HEK293 (cell line): ENCODE measurements around the gene CRYZL1.

Experiments used
- CTCF ChIA-PET: fragments of 350-600 bp; formaldehyde crosslinking; extraction: SDS; loops from one replicate; lab custom pipeline; 2021; ENCODE audit warnings: antibody characterized with exemption; lab: Yijun Ruan, JAX
- POLR2A ChIA-PET: fragments of 300-600 bp; formaldehyde crosslinking; extraction: SDS; loops from one replicate; lab custom pipeline; 2020; ENCODE audit warnings: antibody characterized with exemption, inconsistent platforms; lab: Yijun Ruan, JAX
- H3K27ac ChIP-seq: fragments of 200-500 bp; sonication (Bioruptor generic); 2 replicates; pipeline ENCODE4 v1.5.1; 2014; ENCODE audit warnings: low read depth, low read length, control low read depth, inconsistent platforms; ENCODE audit errors: extremely low read depth
- H3K36me3 ChIP-seq, 2 experiments: fragments of 200-500 bp in 1 of 2; sonication (Bioruptor generic) in 1 of 2; 1 replicate in 1 of 2; 2 replicates in 1 of 2; pipeline ENCODE4 v1.5.1; 2014 to 2017; ENCODE audit warnings: inconsistent platforms in 2 of 2, low read length in 2 of 2; ENCODE audit not compliant: control insufficient read depth in 2 of 2, insufficient read depth in 1 of 2
- H3K4me1 ChIP-seq: fragments of 200-500 bp; sonication (Bioruptor generic); 2 replicates; pipeline ENCODE4 v1.5.1; 2014; ENCODE audit warnings: mild to moderate bottlenecking, low read length, inconsistent platforms; ENCODE audit not compliant: control insufficient read depth, insufficient read depth
- H3K4me3 ChIP-seq: 2 replicates; pipeline ENCODE4 v1.5.1; 2011; ENCODE audit warnings: low read depth, mild to moderate bottlenecking, control low read depth, low read length, moderate library complexity
- H3K9me3 ChIP-seq: fragments of 200-500 bp; sonication (Bioruptor generic); 2 replicates; pipeline ENCODE4 v1.5.1; 2014; ENCODE audit warnings: low read depth, low read length, inconsistent platforms; ENCODE audit not compliant: control insufficient read depth, insufficient read depth
- HOXD13 ChIP-seq: sonication (generic); formaldehyde crosslinking; IDR thresholded peaks from 2 replicates; pipeline ENCODE4 v1.8.0; 2022; ENCODE audit warnings: missing genetic modification reagents, borderline replicate concordance
- KLF8 ChIP-seq: fragments of 450-650 bp; formaldehyde crosslinking; IDR thresholded peaks from 2 replicates; pipeline ENCODE4 v1.5.1; 2016; ENCODE audit warnings: missing biosample characterization, missing genetic modification characterization
- PRDM1 ChIP-seq: fragments of 450-650 bp; formaldehyde crosslinking; IDR thresholded peaks from 2 replicates; pipeline ENCODE4; 2016; ENCODE audit warnings: missing biosample characterization, missing genetic modification characterization
- SCRT2 ChIP-seq: fragments of 450-650 bp; formaldehyde crosslinking; IDR thresholded peaks from 2 replicates; pipeline ENCODE4 v1.5.1; 2016; ENCODE audit warnings: missing biosample characterization, missing genetic modification characterization
- SP7 ChIP-seq: fragments of 450-650 bp; formaldehyde crosslinking; IDR thresholded peaks from 2 replicates; pipeline ENCODE4 v1.5.1; 2016; ENCODE audit warnings: missing biosample characterization, missing genetic modification characterization
- TRIM28 ChIP-seq: IDR thresholded peaks from 2 replicates; pipeline ENCODE4 v1.6.1; 2011; ENCODE audit warnings: low read length, control low read depth, borderline replicate concordance
- ZBTB20 ChIP-seq: fragments of 450-650 bp; formaldehyde crosslinking; IDR thresholded peaks from 2 replicates; pipeline ENCODE4 v1.5.1; 2016; ENCODE audit warnings: missing biosample characterization, missing genetic modification characterization
- ZBTB21 ChIP-seq: fragments of 450-650 bp; formaldehyde crosslinking; IDR thresholded peaks from 2 replicates; pipeline ENCODE4 v1.5.1; 2017; ENCODE audit warnings: missing biosample characterization, missing genetic modification characterization
- ZBTB8A ChIP-seq: fragments of 450-650 bp; formaldehyde crosslinking; IDR thresholded peaks from 2 replicates; pipeline ENCODE4 v1.5.1; 2016; ENCODE audit warnings: missing biosample characterization, missing genetic modification characterization
- ZFP69B ChIP-seq: fragments of 450-650 bp; formaldehyde crosslinking; IDR thresholded peaks from 2 replicates; pipeline ENCODE4 v1.5.1; 2016; ENCODE audit warnings: missing biosample characterization, missing genetic modification characterization
- ZNF121 ChIP-seq: fragments of 450-650 bp; formaldehyde crosslinking; IDR thresholded peaks from 2 replicates; pipeline ENCODE4 v1.5.1; 2016; ENCODE audit warnings: missing biosample characterization, missing genetic modification characterization
- ZNF155 ChIP-seq: fragments of 450-650 bp; formaldehyde crosslinking; IDR thresholded peaks from 2 replicates; pipeline ENCODE4 v1.5.1; 2016; ENCODE audit warnings: missing biosample characterization, missing genetic modification characterization
- ZNF239 ChIP-seq: fragments of 450-650 bp; formaldehyde crosslinking; IDR thresholded peaks from 2 replicates; pipeline ENCODE4 v1.5.1; 2016; ENCODE audit warnings: missing biosample characterization, missing genetic modification characterization
- ZNF24 ChIP-seq: fragments of 450-650 bp; formaldehyde crosslinking; IDR thresholded peaks from 2 replicates; pipeline ENCODE4 v1.5.1; 2016; ENCODE audit warnings: missing biosample characterization, missing genetic modification characterization
- ZNF366 ChIP-seq: fragments of 450-650 bp; formaldehyde crosslinking; conservative IDR thresholded peaks from 2 replicates; pipeline ENCODE4 v1.5.1; 2016; ENCODE audit warnings: missing biosample characterization, missing genetic modification characterization
- ZNF37A ChIP-seq: fragments of 450-650 bp; IDR thresholded peaks from 2 replicates; pipeline ENCODE4 v1.5.1; 2018; ENCODE audit warnings: missing biosample characterization, missing genetic modification characterization
- ZNF394 ChIP-seq: fragments of 450-650 bp; formaldehyde crosslinking; IDR thresholded peaks from 2 replicates; pipeline ENCODE4 v1.5.1; 2016; ENCODE audit warnings: missing biosample characterization, missing genetic modification characterization, mild to moderate bottlenecking, moderate library complexity, borderline replicate concordance
- ZNF416 ChIP-seq: fragments of 450-650 bp; formaldehyde crosslinking; IDR thresholded peaks from 2 replicates; pipeline ENCODE4 v1.5.1; 2016; ENCODE audit warnings: missing biosample characterization, missing genetic modification characterization
- ZNF521 ChIP-seq: fragments of 450-650 bp; formaldehyde crosslinking; IDR thresholded peaks from 2 replicates; pipeline ENCODE4 v1.5.1; 2017; ENCODE audit warnings: missing biosample characterization, mild to moderate bottlenecking, missing genetic modification characterization
- ZNF555 ChIP-seq: fragments of 450-650 bp; formaldehyde crosslinking; conservative IDR thresholded peaks from 2 replicates; pipeline ENCODE4 v1.5.1; 2017; ENCODE audit warnings: missing biosample characterization, mild to moderate bottlenecking, missing genetic modification characterization, inconsistent platforms
- ZNF571 ChIP-seq: fragments of 450-650 bp; formaldehyde crosslinking; IDR thresholded peaks from 2 replicates; pipeline ENCODE4 v1.5.0; 2017; ENCODE audit warnings: missing biosample characterization, missing genetic modification characterization
- ZNF76 ChIP-seq: fragments of 450-650 bp; formaldehyde crosslinking; IDR thresholded peaks from 2 replicates; pipeline ENCODE4; 2016; ENCODE audit warnings: low read depth, missing biosample characterization, missing genetic modification characterization, borderline replicate concordance
- ZNF792 ChIP-seq: fragments of 450-650 bp; formaldehyde crosslinking; IDR thresholded peaks from 2 replicates; pipeline ENCODE4 v1.5.1; 2016; ENCODE audit warnings: missing biosample characterization, missing genetic modification characterization
- ZNF843 ChIP-seq: fragments of 450-650 bp; formaldehyde crosslinking; IDR thresholded peaks from 2 replicates; pipeline ENCODE4 v1.5.1; 2016; ENCODE audit warnings: missing biosample characterization, missing genetic modification characterization
- ZSCAN23 ChIP-seq: fragments of 450-650 bp; formaldehyde crosslinking; IDR thresholded peaks from 2 replicates; pipeline ENCODE4 v1.5.1; 2016; ENCODE audit warnings: missing biosample characterization, missing genetic modification characterization
- ZSCAN30 ChIP-seq: fragments of 450-650 bp; IDR thresholded peaks from 2 replicates; pipeline ENCODE4 v1.5.1; 2018; ENCODE audit warnings: missing biosample characterization, mild to moderate bottlenecking, missing genetic modification characterization, moderate library complexity
- TF ChIP-seq, protein P1 (sequence below): fragments of 450-650 bp; formaldehyde crosslinking; IDR thresholded peaks from 2 replicates; pipeline ENCODE4 v1.5.1; 2016; ENCODE audit warnings: missing biosample characterization, missing genetic modification characterization
- TF ChIP-seq, protein P2 (sequence below): fragments of 450-650 bp; formaldehyde crosslinking; IDR thresholded peaks from 2 replicates; pipeline ENCODE4 v1.5.1; 2017; ENCODE audit warnings: missing biosample characterization, missing genetic modification characterization
- TF ChIP-seq, protein P3 (sequence below): fragments of 450-650 bp; formaldehyde crosslinking; IDR thresholded peaks from 2 replicates; pipeline ENCODE4 v1.5.0; 2017; ENCODE audit warnings: missing biosample characterization, missing genetic modification characterization, borderline replicate concordance
- TF ChIP-seq, protein P4 (sequence below): fragments of 450-650 bp; formaldehyde crosslinking; IDR thresholded peaks from 2 replicates; pipeline ENCODE4 v1.5.1; 2017; ENCODE audit warnings: missing biosample characterization, missing genetic modification characterization
- TF ChIP-seq, protein P5 (sequence below): fragments of 450-650 bp; formaldehyde crosslinking; IDR thresholded peaks from 2 replicates; pipeline ENCODE4 v1.5.1; 2016; ENCODE audit warnings: missing biosample characterization, missing genetic modification characterization

CRYZL1 gene

DNA sequence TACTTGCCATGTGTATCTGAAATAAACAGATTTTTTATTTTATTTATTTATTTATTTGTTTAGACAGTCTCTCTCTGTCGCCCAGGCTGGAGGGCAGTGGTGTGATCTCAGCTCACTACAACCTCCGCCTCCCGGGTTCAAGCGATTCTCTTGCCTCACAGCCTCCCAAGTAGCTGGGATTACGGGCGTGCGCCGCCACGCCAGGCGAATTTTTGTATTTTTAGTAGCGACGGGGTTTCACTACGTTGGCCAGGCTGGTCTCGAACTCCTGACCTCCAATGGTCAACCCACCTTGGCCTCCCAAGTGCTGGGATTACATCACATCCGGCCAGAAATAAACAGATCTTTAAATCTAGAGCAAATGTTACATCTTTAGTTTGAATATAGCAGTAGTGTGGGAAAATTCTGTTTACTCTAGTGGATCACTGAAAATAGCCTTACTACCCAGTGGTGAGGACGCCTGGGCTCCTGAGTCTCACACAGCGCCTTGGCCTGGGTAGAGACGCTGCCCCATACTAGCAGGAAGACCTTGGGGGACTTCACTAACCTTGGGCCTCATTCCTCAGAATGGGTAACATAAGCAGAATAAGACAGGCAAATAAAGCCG is 100.3 kb downstream of the CRYZL1 start:
- H3K4me1 ChIP-seq, result peaks cover 12% of the 10 kb centered on the region
- H3K4me3 ChIP-seq, result peak overlapping the region; percentile 84
- ChIA-PET CTCF (interaction anchor here (0.7 kb wide), 1 partner anchor 581 kb away, joined by 5 read pairs; no protein-coding TSS in a partner anchor), POLR2A (interaction anchor here (1.5 kb wide), 1 partner anchor 61 kb away, joined by 8 read pairs; the partner anchor contains the start of gene TMEM50B)
- peaks cover 27 to 40% of the 10 kb centered on the region in 2 experiments for H3K36me3 ChIP-seq
- peak overlapping the region; percentile 93 for H3K27ac ChIP-seq
- H3K9me3 ChIP-seq, result no peaks in the 10 kb centered on the region
- TF ChIP-seq, protein P1, sequence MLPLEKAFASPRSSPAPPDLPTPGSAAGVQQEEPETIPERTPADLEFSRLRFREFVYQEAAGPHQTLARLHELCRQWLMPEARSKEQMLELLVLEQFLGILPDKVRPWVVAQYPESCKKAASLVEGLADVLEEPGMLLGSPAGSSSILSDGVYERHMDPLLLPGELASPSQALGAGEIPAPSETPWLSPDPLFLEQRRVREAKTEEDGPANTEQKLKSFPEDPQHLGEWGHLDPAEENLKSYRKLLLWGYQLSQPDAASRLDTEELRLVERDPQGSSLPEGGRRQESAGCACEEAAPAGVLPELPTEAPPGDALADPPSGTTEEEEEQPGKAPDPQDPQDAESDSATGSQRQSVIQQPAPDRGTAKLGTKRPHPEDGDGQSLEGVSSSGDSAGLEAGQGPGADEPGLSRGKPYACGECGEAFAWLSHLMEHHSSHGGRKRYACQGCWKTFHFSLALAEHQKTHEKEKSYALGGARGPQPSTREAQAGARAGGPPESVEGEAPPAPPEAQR (tag by site-specific recombination), result no peak
- TF ChIP-seq, protein P2, sequence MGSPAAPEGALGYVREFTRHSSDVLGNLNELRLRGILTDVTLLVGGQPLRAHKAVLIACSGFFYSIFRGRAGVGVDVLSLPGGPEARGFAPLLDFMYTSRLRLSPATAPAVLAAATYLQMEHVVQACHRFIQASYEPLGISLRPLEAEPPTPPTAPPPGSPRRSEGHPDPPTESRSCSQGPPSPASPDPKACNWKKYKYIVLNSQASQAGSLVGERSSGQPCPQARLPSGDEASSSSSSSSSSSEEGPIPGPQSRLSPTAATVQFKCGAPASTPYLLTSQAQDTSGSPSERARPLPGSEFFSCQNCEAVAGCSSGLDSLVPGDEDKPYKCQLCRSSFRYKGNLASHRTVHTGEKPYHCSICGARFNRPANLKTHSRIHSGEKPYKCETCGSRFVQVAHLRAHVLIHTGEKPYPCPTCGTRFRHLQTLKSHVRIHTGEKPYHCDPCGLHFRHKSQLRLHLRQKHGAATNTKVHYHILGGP (tag by site-specific recombination), result no peak
- TF ChIP-seq ZNF571 (tag by site-specific recombination) (no peak), KLF8 (tag by site-specific recombination) (no peak), ZNF366 (no peak), ZNF394 (tag by site-specific recombination) (no peak), ZSCAN23 (tag by site-specific recombination) (peak; percentile 70; the same call in 1 of the 2 replicates), ZNF76 (tag by site-specific recombination) (0 out of 2 replicates have a peak, but pooled peaks have one; percentile 28), PRDM1 (tag by site-specific recombination) (no peak), ZNF555 (tag by site-specific recombination) (no peak), ZSCAN30 (no peak), ZNF416 (tag by site-specific recombination) (no peak), ZBTB20 (tag by site-specific recombination) (no peak), SP7 (tag by site-specific recombination) (peak; percentile 46; the same call in 1 of the 2 replicates), ZNF121 (tag by site-specific recombination) (peak; percentile 92), ZNF24 (tag by site-specific recombination) (0 out of 2 replicates have a peak, but pooled peaks have one; percentile 36), ZNF843 (no peak), ZFP69B (tag by site-specific recombination) (no peak), ZNF521 (tag by site-specific recombination) (no peak), ZNF155 (tag by site-specific recombination) (no peak), ZBTB8A (tag by site-specific recombination) (no peak), ZNF792 (no peak), HOXD13 (no peak), ZNF37A (tag by site-specific recombination) (no peak), ZBTB21 (peak; percentile 64), TRIM28 (no peak), SCRT2 (tag by site-specific recombination) (no peak), ZNF239 (tag by site-specific recombination) (no peak)
- TF ChIP-seq, protein P3, sequence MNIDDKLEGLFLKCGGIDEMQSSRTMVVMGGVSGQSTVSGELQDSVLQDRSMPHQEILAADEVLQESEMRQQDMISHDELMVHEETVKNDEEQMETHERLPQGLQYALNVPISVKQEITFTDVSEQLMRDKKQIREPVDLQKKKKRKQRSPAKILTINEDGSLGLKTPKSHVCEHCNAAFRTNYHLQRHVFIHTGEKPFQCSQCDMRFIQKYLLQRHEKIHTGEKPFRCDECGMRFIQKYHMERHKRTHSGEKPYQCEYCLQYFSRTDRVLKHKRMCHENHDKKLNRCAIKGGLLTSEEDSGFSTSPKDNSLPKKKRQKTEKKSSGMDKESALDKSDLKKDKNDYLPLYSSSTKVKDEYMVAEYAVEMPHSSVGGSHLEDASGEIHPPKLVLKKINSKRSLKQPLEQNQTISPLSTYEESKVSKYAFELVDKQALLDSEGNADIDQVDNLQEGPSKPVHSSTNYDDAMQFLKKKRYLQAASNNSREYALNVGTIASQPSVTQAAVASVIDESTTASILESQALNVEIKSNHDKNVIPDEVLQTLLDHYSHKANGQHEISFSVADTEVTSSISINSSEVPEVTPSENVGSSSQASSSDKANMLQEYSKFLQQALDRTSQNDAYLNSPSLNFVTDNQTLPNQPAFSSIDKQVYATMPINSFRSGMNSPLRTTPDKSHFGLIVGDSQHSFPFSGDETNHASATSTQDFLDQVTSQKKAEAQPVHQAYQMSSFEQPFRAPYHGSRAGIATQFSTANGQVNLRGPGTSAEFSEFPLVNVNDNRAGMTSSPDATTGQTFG (tag by site-specific recombination), result no peak
- TF ChIP-seq, protein P4, sequence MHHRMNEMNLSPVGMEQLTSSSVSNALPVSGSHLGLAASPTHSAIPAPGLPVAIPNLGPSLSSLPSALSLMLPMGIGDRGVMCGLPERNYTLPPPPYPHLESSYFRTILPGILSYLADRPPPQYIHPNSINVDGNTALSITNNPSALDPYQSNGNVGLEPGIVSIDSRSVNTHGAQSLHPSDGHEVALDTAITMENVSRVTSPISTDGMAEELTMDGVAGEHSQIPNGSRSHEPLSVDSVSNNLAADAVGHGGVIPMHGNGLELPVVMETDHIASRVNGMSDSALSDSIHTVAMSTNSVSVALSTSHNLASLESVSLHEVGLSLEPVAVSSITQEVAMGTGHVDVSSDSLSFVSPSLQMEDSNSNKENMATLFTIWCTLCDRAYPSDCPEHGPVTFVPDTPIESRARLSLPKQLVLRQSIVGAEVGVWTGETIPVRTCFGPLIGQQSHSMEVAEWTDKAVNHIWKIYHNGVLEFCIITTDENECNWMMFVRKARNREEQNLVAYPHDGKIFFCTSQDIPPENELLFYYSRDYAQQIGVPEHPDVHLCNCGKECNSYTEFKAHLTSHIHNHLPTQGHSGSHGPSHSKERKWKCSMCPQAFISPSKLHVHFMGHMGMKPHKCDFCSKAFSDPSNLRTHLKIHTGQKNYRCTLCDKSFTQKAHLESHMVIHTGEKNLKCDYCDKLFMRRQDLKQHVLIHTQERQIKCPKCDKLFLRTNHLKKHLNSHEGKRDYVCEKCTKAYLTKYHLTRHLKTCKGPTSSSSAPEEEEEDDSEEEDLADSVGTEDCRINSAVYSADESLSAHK (tag by site-specific recombination), result no peak
- TF ChIP-seq, protein P5, sequence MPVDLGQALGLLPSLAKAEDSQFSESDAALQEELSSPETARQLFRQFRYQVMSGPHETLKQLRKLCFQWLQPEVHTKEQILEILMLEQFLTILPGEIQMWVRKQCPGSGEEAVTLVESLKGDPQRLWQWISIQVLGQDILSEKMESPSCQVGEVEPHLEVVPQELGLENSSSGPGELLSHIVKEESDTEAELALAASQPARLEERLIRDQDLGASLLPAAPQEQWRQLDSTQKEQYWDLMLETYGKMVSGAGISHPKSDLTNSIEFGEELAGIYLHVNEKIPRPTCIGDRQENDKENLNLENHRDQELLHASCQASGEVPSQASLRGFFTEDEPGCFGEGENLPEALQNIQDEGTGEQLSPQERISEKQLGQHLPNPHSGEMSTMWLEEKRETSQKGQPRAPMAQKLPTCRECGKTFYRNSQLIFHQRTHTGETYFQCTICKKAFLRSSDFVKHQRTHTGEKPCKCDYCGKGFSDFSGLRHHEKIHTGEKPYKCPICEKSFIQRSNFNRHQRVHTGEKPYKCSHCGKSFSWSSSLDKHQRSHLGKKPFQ, result peak; percentile 54
